Endothelial cell of umbilical vein (primary cell): ENCODE measurements around the gene FAM50A. TPM values are rescaled to one million over a fixed set of nuclear protein-coding genes. Genes with fewer than 3 reads are reported as not detected.

Experiments
- BruUV-seq: library from RNA; stranded (reverse); fragments of 400-500 nt; replicated peaks from 2 replicates; lab custom pipeline; 2021; lab: Mats Ljungman, UMichigan
- CTCF ChIA-PET: fragments of 300-600, 350-600 bp; sonication (Branson Sonifier 250); formaldehyde crosslinking; loops from one replicate; lab custom pipeline; 2021; ENCODE audit warnings: antibody characterized with exemption, inconsistent platforms; lab: Charles Lee
- POLR2A ChIA-PET: fragments of 300-600, 350-600 bp; sonication (Branson Sonifier 250); formaldehyde crosslinking; loops from one replicate; lab custom pipeline; 2021; ENCODE audit warnings: antibody characterized with exemption, inconsistent platforms; lab: Charles Lee
- DNase-seq: peaks from one replicate; pipeline ENCODE4 v3.0.0-alpha.2; 2011; ENCODE audit warnings: low read depth, low spot score
- FAIRE-seq: peaks from 2 replicates; lab custom pipeline; 2011; peaks lifted over from hg19 to GRCh38; lab: Jason Lieb, UNC
- H2AFZ ChIP-seq: 2 replicates; pipeline ENCODE4 v1.6.0; 2012; ENCODE audit warnings: low read depth, low read length, control low read depth, inconsistent platforms
- H3K27ac ChIP-seq: 2 replicates; pipeline ENCODE4 v1.5.1; 2011; ENCODE audit warnings: low read depth, mild to moderate bottlenecking, control low read depth, low read length, moderate library complexity; ENCODE audit not compliant: insufficient read depth
- H3K27me3 ChIP-seq, 2 experiments: 2 replicates each; pipeline versions ENCODE4 v1.6.0 to v1.6.1; 2011; ENCODE audit warnings: low read length in 2 of 2, mixed read lengths in 1 of 2; ENCODE audit not compliant: control insufficient read depth in 2 of 2, insufficient read depth in 2 of 2
- H3K36me3 ChIP-seq, 2 experiments: 2 replicates in 1 of 2; 3 replicates in 1 of 2; pipeline ENCODE4 v1.5.1; 2011; ENCODE audit warnings: low read length in 2 of 2, mild to moderate bottlenecking in 1 of 2, moderate library complexity in 1 of 2; ENCODE audit not compliant: control insufficient read depth in 2 of 2, insufficient read depth in 2 of 2; ENCODE audit errors: extremely low read depth in 1 of 2
- H3K4me1 ChIP-seq: 3 replicates; pipeline ENCODE4 v1.5.1; 2011; ENCODE audit warnings: mild to moderate bottlenecking, low read length; ENCODE audit not compliant: control insufficient read depth, insufficient read depth; ENCODE audit errors: extremely low read depth
- H3K4me2 ChIP-seq: 2 replicates; pipeline ENCODE4 v1.6.1; 2011; ENCODE audit warnings: low read length, control low read depth, mixed read lengths; ENCODE audit not compliant: insufficient read depth
- H3K4me3 ChIP-seq, 3 experiments: fragments of 200-600 bp in 1 of 3; sonication (generic), shearing (Covaris generic) in 1 of 3; replicated peaks in 1 of 3; 2 replicates each; pipeline ENCODE4 v1.5.1; 2011 to 2016; ENCODE audit warnings: control low read depth in 3 of 3, low read length in 3 of 3, mild to moderate bottlenecking in 2 of 3, inconsistent platforms in 1 of 3, low read depth in 1 of 3, moderate library complexity in 1 of 3; ENCODE audit not compliant: insufficient read depth in 1 of 3
- H3K79me2 ChIP-seq: 2 replicates; pipeline ENCODE4 v1.6.0; 2012; ENCODE audit warnings: low read length, inconsistent platforms; ENCODE audit not compliant: control insufficient read depth, insufficient read depth
- H3K9ac ChIP-seq: replicated peaks from 2 replicates; pipeline ENCODE3; 2011; ENCODE audit warnings: low read length, control low read depth; ENCODE audit not compliant: insufficient read depth; ENCODE audit errors: extremely low read depth
- H3K9me1 ChIP-seq: replicated peaks from 3 replicates; pipeline ENCODE4 v1.6.0; 2011; ENCODE audit warnings: mild to moderate bottlenecking, low read length; ENCODE audit not compliant: control insufficient read depth, insufficient read depth; ENCODE audit errors: extremely low read depth
- H3K9me3 ChIP-seq: replicated peaks from 2 replicates; pipeline ENCODE4 v1.5.1; 2012; ENCODE audit warnings: low read length, inconsistent platforms; ENCODE audit not compliant: control insufficient read depth, insufficient read depth
- H4K20me1 ChIP-seq: replicated peaks from 2 replicates; pipeline ENCODE3; 2011; ENCODE audit warnings: mild to moderate bottlenecking, low read length; ENCODE audit not compliant: control insufficient read depth, insufficient read depth; ENCODE audit errors: extremely low read depth
- EZH2 ChIP-seq: IDR thresholded peaks from 2 replicates; pipeline ENCODE4 v1.6.1; 2012; ENCODE audit warnings: borderline replicate concordance, low read depth, mild to moderate bottlenecking, moderate library complexity, low read length, inconsistent platforms; ENCODE audit not compliant: severe bottlenecking
- FOS ChIP-seq: IDR thresholded peaks from 2 replicates; pipeline ENCODE4 v1.6.1; 2011; ENCODE audit warnings: mild to moderate bottlenecking, low read length, moderate library complexity, borderline replicate concordance; ENCODE audit not compliant: insufficient read depth
- GATA2 ChIP-seq: IDR thresholded peaks from 2 replicates; pipeline ENCODE4 v1.7.0; 2011; ENCODE audit warnings: low read depth, mild to moderate bottlenecking, moderate library complexity, mixed read lengths, low read length; ENCODE audit not compliant: insufficient read length, insufficient read depth
- JUN ChIP-seq: IDR thresholded peaks from 2 replicates; pipeline ENCODE4 v1.6.1; 2011; ENCODE audit warnings: borderline replicate concordance, low read depth; ENCODE audit not compliant: insufficient read length, insufficient read depth
- MYC ChIP-seq: IDR thresholded peaks from one replicate; pipeline ENCODE4 v1.6.1; 2011; ENCODE audit warnings: mild to moderate bottlenecking, low read depth, low read length
- POLR2A ChIP-seq: IDR thresholded peaks from 2 replicates; pipeline ENCODE4 v1.6.1; 2012; ENCODE audit warnings: low read depth, mild to moderate bottlenecking, control low read depth, low read length
- POLR2AphosphoS5 ChIP-seq: IDR thresholded peaks from 2 replicates; pipeline ENCODE4 v1.6.1; 2012; ENCODE audit warnings: low read depth, mild to moderate bottlenecking, control low read depth, low read length, moderate library complexity; ENCODE audit not compliant: insufficient read depth
- dilution Hi-C: fragments of 300-500 bp; cut with MboI; formaldehyde crosslinking; loops from one replicate; pipeline ENCODE4 v1.15.0; 2019; ENCODE audit warnings: low sequenced_read_pairs; ENCODE audit not compliant: extremely low pct_ligation_motif_present
- intact Hi-C: fragments of 100-400 bp; cut with micrococcal nuclease; formaldehyde crosslinking; loops from one replicate; pipeline ENCODE4 v1.10.0; 2022
- polyA plus RNA-seq, 4 experiments: library from polyadenylated mRNA; depleted of rRNA in 3 of 4; stranded (reverse) in 3 of 4; unstranded in 1 of 4; fragments of >200 nt; gene quantifications; 2 replicates each; pipeline versions ENCODE4 v1.2.1 to v1.2.3, GENCODE V29; 2011 to 2012; ENCODE audit warnings: missing spikeins in 1 of 4
- total RNA-seq: library from RNA; stranded (reverse); gene quantifications from 2 replicates; pipeline ENCODE4 v1.2.3, GENCODE V29; 2021
- TF ChIP-seq, protein P1 (sequence below), 2 donors: IDR thresholded peaks; 1 replicate in 1 of 2; 2 replicates in 1 of 2; pipeline ENCODE4 v1.5.1; 2011; ENCODE audit warnings: low read length in 2 of 2, mild to moderate bottlenecking in 2 of 2, moderate library complexity in 2 of 2, control low read depth in 1 of 2, inconsistent platforms in 1 of 2, low read depth in 1 of 2; ENCODE audit not compliant: insufficient read depth in 1 of 2; ENCODE audit errors: extremely low read depth in 1 of 2
- TF ChIP-seq, protein P2 (sequence below): IDR thresholded peaks from 2 replicates; pipeline ENCODE4 v1.6.1; 2011; ENCODE audit not compliant: insufficient read depth, insufficient read length

Gene FAM50A
- total and polyA plus RNA-seq, 2 donors (not counting 3 experiments of a cell fraction or from before 2014, with no cell fraction given) = 75.9 to 123 TPM

DNA sequence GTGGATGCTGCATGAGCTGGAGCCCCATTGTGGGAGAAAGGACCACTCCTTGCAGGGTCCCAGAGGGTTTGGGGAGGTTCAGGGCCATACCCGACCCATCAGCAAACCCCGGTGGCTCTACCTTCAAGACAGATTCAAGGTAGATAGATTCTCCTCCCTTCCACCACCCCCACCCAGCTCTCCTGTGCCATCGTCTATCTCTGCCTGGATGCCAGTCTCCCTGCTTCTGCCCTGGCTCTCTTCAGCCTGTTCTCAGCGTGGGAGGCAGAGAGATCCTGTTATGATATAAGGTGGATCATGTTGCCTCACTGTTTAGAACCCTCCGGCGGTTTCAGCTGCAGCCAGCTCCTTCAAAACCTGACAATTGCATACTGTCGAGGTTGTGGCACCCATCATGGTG lies 29.7 kb downstream of the FAM50A start:
- no peak overlapping the region for H3K27ac ChIP-seq
- no peak overlapping the region for H3K4me2 ChIP-seq
- H3K4me1 ChIP-seq = peaks cover 4% of the 10 kb centered on the region
- H3K9me1 ChIP-seq = no peaks in the 10 kb centered on the region
- intact Hi-C loops = no loop called here
- ChIA-PET CTCF (interaction anchor here (0.9 kb wide), 1 partner anchor 9 kb away, joined by 3 read pairs; no protein-coding TSS in a partner anchor), POLR2A (no interaction called here)
- no peak for FAIRE-seq
- no peak overlapping the region for H3K4me3 ChIP-seq
- DNase-seq = no peak
- H2AFZ ChIP-seq = no peak overlapping the region
- no TSS peak for BruUV-seq
- TF ChIP-seq GATA2 = no peak
- TF ChIP-seq POLR2AphosphoS5 = no peak
- no peak for TF ChIP-seq FOS
- TF ChIP-seq EZH2 = no peak
- no peak for TF ChIP-seq JUN
- dilution Hi-C loops = no loop called here
- peaks cover 0 to 17% of the 10 kb centered on the region in 2 experiments for H3K36me3 ChIP-seq
- H3K9ac ChIP-seq = no peak overlapping the region
- H3K27me3 ChIP-seq = no peaks in the 10 kb centered on the region
- no peaks in the 10 kb centered on the region for H3K9me3 ChIP-seq
- no peaks in the 10 kb centered on the region for H4K20me1 ChIP-seq
- H3K79me2 ChIP-seq = no peaks in the 10 kb centered on the region

DNA sequence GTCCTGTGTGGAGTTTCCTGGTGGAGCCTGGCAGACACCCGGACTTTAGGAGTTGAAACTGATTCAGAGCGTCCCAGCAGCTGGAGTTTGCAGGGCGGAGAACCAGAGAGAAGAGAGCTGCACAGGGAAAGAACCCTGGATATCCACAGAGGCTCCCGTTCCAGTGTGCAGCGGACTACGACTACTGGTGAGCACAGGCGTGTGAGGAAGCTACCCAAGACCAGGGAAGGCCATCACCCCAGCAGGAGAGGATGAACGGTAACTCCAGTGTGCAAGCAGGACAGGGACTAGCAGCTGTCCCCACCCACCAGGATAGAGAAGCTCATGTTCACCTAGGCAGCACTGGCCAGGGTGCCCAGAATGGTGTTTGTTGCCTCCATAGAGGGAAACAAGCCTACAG lies 32.9 kb downstream of the FAM50A start:
- no peaks in the 10 kb centered on the region for H3K27me3 ChIP-seq
- BruUV-seq = no TSS peak
- H3K4me1 ChIP-seq = peaks cover 9% of the 10 kb centered on the region
- peaks cover 0 to 3% of the 10 kb centered on the region in 2 experiments for H3K36me3 ChIP-seq
- H4K20me1 ChIP-seq = no peaks in the 10 kb centered on the region
- DNase-seq = no peak
- H3K79me2 ChIP-seq = no peaks in the 10 kb centered on the region
- no peak for FAIRE-seq
- TF ChIP-seq JUN (no peak), MYC (no peak), FOS (no peak), POLR2A (no peak), POLR2AphosphoS5 (no peak), GATA2 (no peak), EZH2 (no peak)
- TF ChIP-seq, protein P1, sequence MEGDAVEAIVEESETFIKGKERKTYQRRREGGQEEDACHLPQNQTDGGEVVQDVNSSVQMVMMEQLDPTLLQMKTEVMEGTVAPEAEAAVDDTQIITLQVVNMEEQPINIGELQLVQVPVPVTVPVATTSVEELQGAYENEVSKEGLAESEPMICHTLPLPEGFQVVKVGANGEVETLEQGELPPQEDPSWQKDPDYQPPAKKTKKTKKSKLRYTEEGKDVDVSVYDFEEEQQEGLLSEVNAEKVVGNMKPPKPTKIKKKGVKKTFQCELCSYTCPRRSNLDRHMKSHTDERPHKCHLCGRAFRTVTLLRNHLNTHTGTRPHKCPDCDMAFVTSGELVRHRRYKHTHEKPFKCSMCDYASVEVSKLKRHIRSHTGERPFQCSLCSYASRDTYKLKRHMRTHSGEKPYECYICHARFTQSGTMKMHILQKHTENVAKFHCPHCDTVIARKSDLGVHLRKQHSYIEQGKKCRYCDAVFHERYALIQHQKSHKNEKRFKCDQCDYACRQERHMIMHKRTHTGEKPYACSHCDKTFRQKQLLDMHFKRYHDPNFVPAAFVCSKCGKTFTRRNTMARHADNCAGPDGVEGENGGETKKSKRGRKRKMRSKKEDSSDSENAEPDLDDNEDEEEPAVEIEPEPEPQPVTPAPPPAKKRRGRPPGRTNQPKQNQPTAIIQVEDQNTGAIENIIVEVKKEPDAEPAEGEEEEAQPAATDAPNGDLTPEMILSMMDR (IDR thresholded peaks at IDR 0.05; ENCODE audit: extremely low read depth in 1 of 2, insufficient read depth in 1 of 2, low read depth in 1 of 2, low read length in 2 of 2) = no peak
- TF ChIP-seq, protein P2, sequence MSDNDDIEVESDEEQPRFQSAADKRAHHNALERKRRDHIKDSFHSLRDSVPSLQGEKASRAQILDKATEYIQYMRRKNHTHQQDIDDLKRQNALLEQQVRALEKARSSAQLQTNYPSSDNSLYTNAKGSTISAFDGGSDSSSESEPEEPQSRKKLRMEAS = no peak
- ChIA-PET POLR2A (interaction anchor here (0.7 kb wide), 1 partner anchor 38 kb away, joined by 3 read pairs; no protein-coding TSS in a partner anchor), CTCF (interaction anchor here (1.2 to 1.4 kb wide), 2 partner anchors 9 to 12 kb away, joined by 3 to 7 read pairs; partner anchors contain the start of gene UBL4A)
- no peaks in the 10 kb centered on the region for H3K9me3 ChIP-seq
- H2AFZ ChIP-seq = no peak overlapping the region
- no peak overlapping the region for H3K9ac ChIP-seq
- H3K9me1 ChIP-seq = no peaks in the 10 kb centered on the region
- dilution Hi-C loops (no loop called here), intact Hi-C loops (loop anchor here (5.0 kb wide), 1 partner anchor 35 kb away; the partner anchor contains the start of gene FAM50A)
- no peak overlapping the region for H3K27ac ChIP-seq
- H3K4me2 ChIP-seq = no peak overlapping the region
- no peak overlapping the region for H3K4me3 ChIP-seq
